Lung (tissue), 12 donors: ENCODE measurements around the gene TEDC2. TPM values are rescaled to one million over a fixed set of nuclear protein-coding genes. Genes with fewer than 3 reads are reported as not detected.

ENCODE experiments used
- ATAC-seq: fragments of 200-7000 bp; cut with Tn5 transposase; one replicate; pipeline ENCODE4 v1.9.1; 2020; ENCODE audit warnings: moderate number of reproducible peaks; ENCODE audit not compliant: insufficient read depth, low FRiP score
- DNase-seq, 3 donors: peaks; one replicate each; pipeline ENCODE4 v3.0.0-alpha.2; 2013 to 2017
- H3K27ac ChIP-seq, 2 donors: one replicate each; pipeline ENCODE4 v1.5.1; 2013; ENCODE audit warnings: mild to moderate bottlenecking in 2 of 2, moderate library complexity in 2 of 2, control low read depth in 1 of 2, inconsistent platforms in 1 of 2, low read depth in 1 of 2, low read length in 1 of 2
- H3K27me3 ChIP-seq, 3 donors: one replicate each; pipeline ENCODE4 v1.5.1; 2013; ENCODE audit warnings: low read length in 2 of 3; ENCODE audit not compliant: control insufficient read depth in 3 of 3, insufficient read depth in 3 of 3
- H3K36me3 ChIP-seq, 4 donors: one replicate each; pipeline ENCODE4 v1.5.1; 2013; ENCODE audit warnings: low read length in 4 of 4, mild to moderate bottlenecking in 1 of 4, moderate library complexity in 1 of 4; ENCODE audit not compliant: control insufficient read depth in 4 of 4, insufficient read depth in 4 of 4
- H3K4me1 ChIP-seq, 5 donors: one replicate each; pipeline ENCODE4 v1.5.1; 2013; ENCODE audit warnings: low read length in 5 of 5, mild to moderate bottlenecking in 2 of 5, moderate library complexity in 1 of 5; ENCODE audit not compliant: control insufficient read depth in 5 of 5, insufficient read depth in 5 of 5
- H3K4me3 ChIP-seq: one replicate; pipeline ENCODE4 v1.5.1; 2013; ENCODE audit warnings: mild to moderate bottlenecking, control low read depth, moderate library complexity
- H3K9ac ChIP-seq, 2 donors: one replicate each; pipeline ENCODE4 v1.5.1; 2013; ENCODE audit warnings: low read length in 2 of 2, control low read depth in 1 of 2; ENCODE audit not compliant: insufficient read depth in 1 of 2
- H3K9me3 ChIP-seq, 4 donors: one replicate each; pipeline ENCODE4 v1.5.1; 2013; ENCODE audit warnings: low read length in 3 of 4, mild to moderate bottlenecking in 1 of 4, moderate library complexity in 1 of 4; ENCODE audit not compliant: control insufficient read depth in 4 of 4, insufficient read depth in 3 of 4
- CTCF ChIP-seq: IDR thresholded peaks from 2 replicates; pipeline ENCODE4 v1.5.1; 2012; ENCODE audit warnings: mild to moderate bottlenecking; ENCODE audit errors: control extremely low read depth, extremely low read depth
- WGBS, 2 donors: extraction: QIAGEN DNeasy Blood & Tissue Kit; methylation state at CpG; one replicate each; pipeline ENCODE4 v1.1.7; 2013; 5-methylcytosine and 5-hydroxymethylcytosine counted together
- polyA plus RNA-seq, 2 donors: library from polyadenylated mRNA; stranded (reverse); fragments of 200-250 nt; gene quantifications; one replicate each; pipeline ENCODE4 v1.2.1, GENCODE V29; 2013
- total RNA-seq, 2 donors: library from RNA; depleted of rRNA in 1 of 2; stranded (reverse); fragments of >200 nt in 1 of 2; gene quantifications; one replicate each; pipeline ENCODE4 v1.2.1, GENCODE V29; 2014 to 2021
- donor health status: control.
- donor health status: control.
- donor health status: Bipolar disorder and iron deficiency.
- donor health status: healthy.
- donor health status: DM: yes; HTN: yes; CAD: no.

TEDC2 gene
- total and polyA plus RNA-seq, 4 donors: 1.1 to 3.6 (median 2.2) TPM

GRCh38 chr16:2457946-2458345 is 2.0 kb upstream of the TEDC2 start:
- peaks cover 0 to 16% (median 0%) of the 10 kb centered on the region in 5 donors for H3K4me1 ChIP-seq
- no peak overlapping the region for H3K9ac ChIP-seq
- peaks cover 0 to 29% (median 6%) of the 10 kb centered on the region in 4 donors for H3K36me3 ChIP-seq
- ATAC-seq: no peak
- H3K27me3 ChIP-seq: no peaks in the 10 kb centered on the region
- no peak for DNase-seq
- H3K9me3 ChIP-seq: no peaks in the 10 kb centered on the region
- 68 to 86% methylated on average over 7 of the region's 7 CpGs for WGBS, 2 donors
- H3K27ac ChIP-seq: no peak overlapping the region
- no peak overlapping the region for H3K4me3 ChIP-seq
- TF ChIP-seq CTCF: no peak

GRCh38 chr16:2458887-2459646 is 842 bp upstream of the TEDC2 start:
- Histone ChIP-seq H3K9me3 (no peaks in the 10 kb centered on the region), H3K36me3 (peaks cover 0 to 20% (median 1%) of the 10 kb centered on the region in 4 donors), H3K27ac (no peak overlapping the region), H3K9ac (peak overlapping the region; percentile 43 to 74), H3K4me3 (no peak overlapping the region), H3K27me3 (no peaks in the 10 kb centered on the region), H3K4me1 (peaks cover 0 to 16% (median 0%) of the 10 kb centered on the region in 5 donors)
- DNase-seq (no peak), ATAC-seq (no peak)
- WGBS, 2 donors: 29 to 34% methylated on average over 18 of the region's 18 CpGs
- no peak for TF ChIP-seq CTCF

- Histone ChIP-seq H3K9ac (no peak overlapping the region), H3K9me3 (no peaks in the 10 kb centered on the region), H3K36me3 (peaks cover 0 to 17% (median 1%) of the 10 kb centered on the region in 4 donors), H3K4me1 (peaks cover 0 to 16% (median 0%) of the 10 kb centered on the region in 5 donors), H3K27me3 (no peaks in the 10 kb centered on the region), H3K27ac (no peak overlapping the region), H3K4me3 (no peak overlapping the region)
- DNase-seq (no peak), ATAC-seq (no peak)
- 4 to 6% methylated on average over 18 to 20 of the region's 20 CpGs for WGBS, 2 donors
- TF ChIP-seq CTCF: no peak
Observed at GRCh38 chr16:2460391-2460713, 443 bp downstream of the TEDC2 start.
